Neural cell (in vitro differentiated cells): ENCODE results near the gene ZNF766. TPM values are rescaled to one million over a fixed set of nuclear protein-coding genes. Genes with fewer than 3 reads are reported as not detected.

Source experiments
- H2AFZ ChIP-seq: fragments of 200-600, 300-800 bp; sonication (generic), shearing (Covaris generic); 2 replicates; pipeline ENCODE4 v1.6.0; 2014; ENCODE audit warnings: low read depth, mild to moderate bottlenecking, antibody characterized with exemption, low read length, moderate library complexity
- H3F3A ChIP-seq: fragments of 200-600 bp; shearing (Covaris generic); 2 replicates; pipeline ENCODE4 v1.6.1; 2016; ENCODE audit warnings: mild to moderate bottlenecking, moderate library complexity, mixed read lengths, antibody characterized with exemption, low read length; ENCODE audit not compliant: insufficient read depth, poor library complexity, severe bottlenecking
- H3K27ac ChIP-seq: fragments of 200-600, 300-800 bp; sonication (generic), shearing (Covaris generic); 2 replicates; pipeline ENCODE4 v1.5.1; 2014; ENCODE audit warnings: mild to moderate bottlenecking, low read length, moderate library complexity
- H3K27me3 ChIP-seq: fragments of 300-800, 200-600 bp; sonication (generic), shearing (Covaris generic); 2 replicates; pipeline ENCODE4 v1.6.0; 2014; ENCODE audit warnings: mild to moderate bottlenecking, low read depth, low read length, moderate library complexity; ENCODE audit not compliant: insufficient read depth
- H3K36me3 ChIP-seq: fragments of 300-800, 200-600 bp; sonication (generic), shearing (Covaris generic); 2 replicates; pipeline ENCODE4 v1.5.1; 2014; ENCODE audit warnings: mild to moderate bottlenecking, antibody characterized with exemption, low read length, moderate library complexity; ENCODE audit not compliant: insufficient read depth
- H3K4me2 ChIP-seq: fragments of 300-800, 200-600 bp; sonication (generic), shearing (Covaris generic); 2 replicates; pipeline ENCODE4 v1.6.0; 2014; ENCODE audit warnings: mild to moderate bottlenecking, low read length
- H3K4me3 ChIP-seq: fragments of 300-800, 200-600 bp; sonication (generic), shearing (Covaris generic); 2 replicates; pipeline ENCODE4 v1.5.1; 2014; ENCODE audit warnings: mild to moderate bottlenecking, low read length, moderate library complexity
- H3K79me2 ChIP-seq: fragments of 200-600 bp; shearing (Covaris generic); replicated peaks from 2 replicates; pipeline ENCODE4 v1.6.0; 2014; ENCODE audit warnings: mild to moderate bottlenecking, low read length, moderate library complexity; ENCODE audit not compliant: insufficient read depth
- H3K9ac ChIP-seq: fragments of 300-800, 200-600 bp; sonication (generic), shearing (Covaris generic); 2 replicates; pipeline ENCODE4 v1.6.1; 2016; ENCODE audit warnings: mild to moderate bottlenecking, low read length, mixed read lengths
- H3K9me2 ChIP-seq: fragments of 200-600 bp; shearing (Covaris generic); 2 replicates; pipeline ENCODE4 v1.6.1; 2016; ENCODE audit warnings: mild to moderate bottlenecking, low read length, mixed read lengths; ENCODE audit not compliant: insufficient read depth
- H3K9me3 ChIP-seq: fragments of 200-600, 300-800 bp; sonication (generic), shearing (Covaris generic); 2 replicates; pipeline ENCODE4 v1.6.1; 2016; ENCODE audit warnings: mild to moderate bottlenecking, mixed run types, low read length, moderate library complexity, mixed read lengths
- H4K20me1 ChIP-seq: fragments of 200-600 bp; shearing (Covaris generic); 2 replicates; pipeline ENCODE4 v1.6.1; 2016; ENCODE audit warnings: mild to moderate bottlenecking, mixed run types; ENCODE audit not compliant: insufficient read depth
- EP300 ChIP-seq: fragments of 450-650 bp; conservative IDR thresholded peaks from 2 replicates; pipeline ENCODE4 v1.6.1; 2014; ENCODE audit warnings: antibody characterized with exemption, mild to moderate bottlenecking, moderate library complexity; ENCODE audit not compliant: poor library complexity, severe bottlenecking
- POLR2AphosphoS5 ChIP-seq: IDR thresholded peaks from 2 replicates; pipeline ENCODE4 v1.6.1; 2012
- RAD21 ChIP-seq: fragments of 450-650 bp; conservative IDR thresholded peaks from 2 replicates; pipeline ENCODE4 v1.6.1; 2014; ENCODE audit warnings: antibody characterized with exemption, mild to moderate bottlenecking, moderate library complexity
- SMC3 ChIP-seq: fragments of 450-650 bp; conservative IDR thresholded peaks from 2 replicates; pipeline ENCODE4 v1.6.1; 2014; ENCODE audit warnings: antibody characterized with exemption, mild to moderate bottlenecking, moderate library complexity; ENCODE audit not compliant: poor library complexity
- TAF1 ChIP-seq: IDR thresholded peaks from 2 replicates; pipeline ENCODE4 v1.6.1; 2012; ENCODE audit warnings: low read depth
- polyA plus RNA-seq: library from polyadenylated mRNA; depleted of rRNA; stranded (reverse); fragments of >200 nt; gene quantifications from 2 replicates; pipeline ENCODE4 v1.2.3, GENCODE V29; 2014
- small RNA-seq, 3 experiments: library from RNA; depleted of rRNA; stranded (forward); fragments of <200 nt; gene quantifications; one replicate each; pipeline ENCODE3, GENCODE V24; 2012
- TF ChIP-seq, protein P1 (sequence below): fragments of 450-650 bp; IDR thresholded peaks from 2 replicates; pipeline ENCODE4 v1.5.1; 2014; ENCODE audit warnings: antibody characterized with exemption, mild to moderate bottlenecking, moderate library complexity; ENCODE audit not compliant: poor library complexity, severe bottlenecking
- TF ChIP-seq, protein P2 (sequence below): IDR thresholded peaks from 2 replicates; pipeline ENCODE4 v1.6.1; 2012; ENCODE audit warnings: borderline replicate concordance

ZNF766 gene
- polyA plus RNA-seq, 1 donor from 2014 or later, result 21.8 TPM

DNA sequence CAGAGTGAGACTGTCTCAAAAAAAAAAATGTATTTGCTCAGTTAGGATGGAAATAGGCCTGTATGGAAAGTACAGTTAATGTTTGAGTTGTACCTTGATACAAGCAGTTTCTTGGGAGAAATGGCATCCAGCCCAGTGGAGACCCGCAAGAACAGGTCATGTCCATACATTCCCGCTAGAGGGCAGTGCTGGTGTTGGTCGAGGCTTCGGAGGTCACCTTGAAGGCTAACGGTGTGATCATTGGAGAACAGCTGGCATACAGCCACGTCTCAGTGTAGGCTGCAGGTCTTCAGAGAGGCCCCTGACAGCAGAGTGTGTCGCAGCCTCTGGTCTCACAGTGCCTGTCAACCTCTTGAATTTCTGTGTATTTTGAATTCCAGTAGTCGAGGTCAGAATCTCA, 74.2 kb downstream of the ZNF766 start:
- Histone ChIP-seq H3F3A (no peaks in the 10 kb centered on the region), H3K9me3 (no peaks in the 10 kb centered on the region), H3K79me2 (no peaks in the 10 kb centered on the region), H3K36me3 (no peaks in the 10 kb centered on the region), H4K20me1 (no peaks in the 10 kb centered on the region), H3K9me2 (no peaks in the 10 kb centered on the region), H2AFZ (no peak overlapping the region), H3K27ac (no peak overlapping the region), H3K9ac (no peak overlapping the region), H3K4me2 (no peak overlapping the region), H3K4me3 (no peak overlapping the region), H3K27me3 (no peaks in the 10 kb centered on the region)
- peak; percentile 27 for TF ChIP-seq SMC3
- TF ChIP-seq RAD21, result peak; percentile 28
- TF ChIP-seq, protein P1, sequence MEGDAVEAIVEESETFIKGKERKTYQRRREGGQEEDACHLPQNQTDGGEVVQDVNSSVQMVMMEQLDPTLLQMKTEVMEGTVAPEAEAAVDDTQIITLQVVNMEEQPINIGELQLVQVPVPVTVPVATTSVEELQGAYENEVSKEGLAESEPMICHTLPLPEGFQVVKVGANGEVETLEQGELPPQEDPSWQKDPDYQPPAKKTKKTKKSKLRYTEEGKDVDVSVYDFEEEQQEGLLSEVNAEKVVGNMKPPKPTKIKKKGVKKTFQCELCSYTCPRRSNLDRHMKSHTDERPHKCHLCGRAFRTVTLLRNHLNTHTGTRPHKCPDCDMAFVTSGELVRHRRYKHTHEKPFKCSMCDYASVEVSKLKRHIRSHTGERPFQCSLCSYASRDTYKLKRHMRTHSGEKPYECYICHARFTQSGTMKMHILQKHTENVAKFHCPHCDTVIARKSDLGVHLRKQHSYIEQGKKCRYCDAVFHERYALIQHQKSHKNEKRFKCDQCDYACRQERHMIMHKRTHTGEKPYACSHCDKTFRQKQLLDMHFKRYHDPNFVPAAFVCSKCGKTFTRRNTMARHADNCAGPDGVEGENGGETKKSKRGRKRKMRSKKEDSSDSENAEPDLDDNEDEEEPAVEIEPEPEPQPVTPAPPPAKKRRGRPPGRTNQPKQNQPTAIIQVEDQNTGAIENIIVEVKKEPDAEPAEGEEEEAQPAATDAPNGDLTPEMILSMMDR, result peak; percentile 57
- TF ChIP-seq, protein P2, sequence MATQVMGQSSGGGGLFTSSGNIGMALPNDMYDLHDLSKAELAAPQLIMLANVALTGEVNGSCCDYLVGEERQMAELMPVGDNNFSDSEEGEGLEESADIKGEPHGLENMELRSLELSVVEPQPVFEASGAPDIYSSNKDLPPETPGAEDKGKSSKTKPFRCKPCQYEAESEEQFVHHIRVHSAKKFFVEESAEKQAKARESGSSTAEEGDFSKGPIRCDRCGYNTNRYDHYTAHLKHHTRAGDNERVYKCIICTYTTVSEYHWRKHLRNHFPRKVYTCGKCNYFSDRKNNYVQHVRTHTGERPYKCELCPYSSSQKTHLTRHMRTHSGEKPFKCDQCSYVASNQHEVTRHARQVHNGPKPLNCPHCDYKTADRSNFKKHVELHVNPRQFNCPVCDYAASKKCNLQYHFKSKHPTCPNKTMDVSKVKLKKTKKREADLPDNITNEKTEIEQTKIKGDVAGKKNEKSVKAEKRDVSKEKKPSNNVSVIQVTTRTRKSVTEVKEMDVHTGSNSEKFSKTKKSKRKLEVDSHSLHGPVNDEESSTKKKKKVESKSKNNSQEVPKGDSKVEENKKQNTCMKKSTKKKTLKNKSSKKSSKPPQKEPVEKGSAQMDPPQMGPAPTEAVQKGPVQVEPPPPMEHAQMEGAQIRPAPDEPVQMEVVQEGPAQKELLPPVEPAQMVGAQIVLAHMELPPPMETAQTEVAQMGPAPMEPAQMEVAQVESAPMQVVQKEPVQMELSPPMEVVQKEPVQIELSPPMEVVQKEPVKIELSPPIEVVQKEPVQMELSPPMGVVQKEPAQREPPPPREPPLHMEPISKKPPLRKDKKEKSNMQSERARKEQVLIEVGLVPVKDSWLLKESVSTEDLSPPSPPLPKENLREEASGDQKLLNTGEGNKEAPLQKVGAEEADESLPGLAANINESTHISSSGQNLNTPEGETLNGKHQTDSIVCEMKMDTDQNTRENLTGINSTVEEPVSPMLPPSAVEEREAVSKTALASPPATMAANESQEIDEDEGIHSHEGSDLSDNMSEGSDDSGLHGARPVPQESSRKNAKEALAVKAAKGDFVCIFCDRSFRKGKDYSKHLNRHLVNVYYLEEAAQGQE, result no peak

DNA sequence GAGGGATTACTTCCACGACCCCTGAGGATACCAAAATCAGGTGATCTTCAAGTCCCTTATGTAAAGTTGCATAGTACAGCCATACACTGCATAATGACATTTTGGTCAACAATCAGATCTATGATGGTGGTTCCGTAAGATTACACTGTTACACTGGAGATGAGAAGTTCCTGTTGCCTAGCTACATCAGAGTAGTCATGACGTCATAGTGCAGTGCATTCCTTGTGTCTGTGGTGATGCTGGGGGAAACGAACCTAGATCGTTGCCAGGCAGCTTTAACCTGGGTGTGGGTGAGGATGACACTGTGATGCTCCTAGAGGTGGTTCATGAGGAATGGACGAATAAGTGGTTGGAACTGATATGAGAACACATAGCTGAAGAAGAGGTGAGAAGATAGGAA, 75.8 kb downstream of the ZNF766 start:
- H3K4me2 ChIP-seq, result no peak overlapping the region
- no peak overlapping the region for H3K27ac ChIP-seq
- H3K4me3 ChIP-seq, result no peak overlapping the region
- no peaks in the 10 kb centered on the region for H3F3A ChIP-seq
- H3K27me3 ChIP-seq, result no peaks in the 10 kb centered on the region
- H3K9me2 ChIP-seq, result no peaks in the 10 kb centered on the region
- H3K9me3 ChIP-seq, result no peaks in the 10 kb centered on the region
- no peak overlapping the region for H3K9ac ChIP-seq
- H4K20me1 ChIP-seq, result no peaks in the 10 kb centered on the region
- no peak overlapping the region for H2AFZ ChIP-seq
- TF ChIP-seq TAF1 (no peak), POLR2AphosphoS5 (no peak), RAD21 (no peak), EP300 (no peak)
- TF ChIP-seq, protein P2, result no peak
- H3K79me2 ChIP-seq, result no peaks in the 10 kb centered on the region
- H3K36me3 ChIP-seq, result no peaks in the 10 kb centered on the region

Small RNA genes lying within 50 kb of the gene (small RNA-seq; reads per million reads assigned to genes)
- 4.1 to 19.7 (median 15.2) reads per million in 3 experiments for gene MIR643
- 0 to 0.86 (median 0.26) reads per million in 3 experiments for gene MIR6801
- 0 to 1.2 (median 0) reads per million in 3 experiments for gene RF00019

Other genes starting within 250 kb of the ZNF766 start
- gene ZNF614, start 241.2 kb upstream of the ZNF766 start, polyA plus RNA-seq, result 15.8 and 17.8 TPM in 2 replicates
- 38.7 and 48.6 TPM in 2 replicates for gene ZNF432, start 220.7 kb upstream of the ZNF766 start, polyA plus RNA-seq
- 27.5 and 30.1 TPM in 2 replicates for gene ZNF841, start 173.8 kb upstream of the ZNF766 start, polyA plus RNA-seq
- 9.7 and 10.9 TPM in 2 replicates for gene ZNF616, start 129.6 kb upstream of the ZNF766 start, polyA plus RNA-seq
- 13.2 and 24.5 TPM in 2 replicates for gene ZNF836, start 98.0 kb upstream of the ZNF766 start, polyA plus RNA-seq
- 394 and 458 TPM in 2 replicates for gene PPP2R1A, start 79.5 kb upstream of the ZNF766 start, polyA plus RNA-seq
- 7.7 and 18.0 TPM in 2 replicates for gene ZNF480, start 27.6 kb downstream of the ZNF766 start, polyA plus RNA-seq
- 23.1 and 28.3 TPM in 2 replicates for gene ZNF610, start 66.7 kb downstream of the ZNF766 start, polyA plus RNA-seq
- gene ZNF880, start 100.3 kb downstream of the ZNF766 start, polyA plus RNA-seq, result 37.8 and 41.8 TPM in 2 replicates
- 44.3 and 51.7 TPM in 2 replicates for gene ZNF528, start 128.3 kb downstream of the ZNF766 start, polyA plus RNA-seq
- 1.1 and 2.9 TPM in 2 replicates for gene ZNF534, start 159.6 kb downstream of the ZNF766 start, polyA plus RNA-seq
- 0.47 and 1.1 TPM in 2 replicates for gene ZNF578, start 184.0 kb downstream of the ZNF766 start, polyA plus RNA-seq